Ectodermal cell (in vitro differentiated cells): Measurements from ENCODE around the gene CLIC3.
"Not testable (repeated sequence)": the region's sequence is repeated elsewhere in the genome, so short reads cannot be mapped to it uniquely, and the experiment has no call there.

Experiments used
- H3K27ac ChIP-seq: 2 replicates; pipeline ENCODE4 v1.7.0; 2013; ENCODE audit warnings: mild to moderate bottlenecking, low read depth, low read length; ENCODE audit not compliant: insufficient read depth, poor library complexity, severe bottlenecking
- H3K27me3 ChIP-seq: 2 replicates; pipeline ENCODE4 v1.7.0; 2013; ENCODE audit warnings: mild to moderate bottlenecking, low read length; ENCODE audit not compliant: insufficient read depth, control insufficient read depth, poor library complexity, severe bottlenecking
- H3K36me3 ChIP-seq: one replicate; pipeline ENCODE4 v1.7.0; 2013; ENCODE audit warnings: low read length; ENCODE audit not compliant: control insufficient read depth, insufficient read depth
- H3K4me1 ChIP-seq: one replicate; pipeline ENCODE4 v1.7.0; 2013; ENCODE audit warnings: low read length; ENCODE audit not compliant: control insufficient read depth, insufficient read depth
- H3K4me3 ChIP-seq: 2 replicates; pipeline ENCODE4 v1.7.0; 2013; ENCODE audit warnings: low read depth, low read length, control low read depth; ENCODE audit not compliant: insufficient read depth
- H3K9me3 ChIP-seq: 2 replicates; pipeline ENCODE4 v1.7.0; 2013; ENCODE audit warnings: mild to moderate bottlenecking, low read length, moderate library complexity; ENCODE audit not compliant: control insufficient read depth
- WGBS, 2 experiments: methylation state at CpG; one replicate each; pipeline ENCODE4 v1.1.7; 2013; ENCODE audit warnings: missing lambda C conversion rate in 2 of 2; 5-methylcytosine and 5-hydroxymethylcytosine counted together

Gene CLIC3

GRCh38 chr9:137038916-137039315 is 42.5 kb upstream of the CLIC3 start:
- Histone ChIP-seq H3K4me1 (no peaks in the 10 kb centered on the region), H3K27me3 (peaks cover 8% of the 10 kb centered on the region), H3K27ac (no peak overlapping the region), H3K4me3 (no peak overlapping the region), H3K36me3 (peaks cover 4% of the 10 kb centered on the region), H3K9me3 (no peaks in the 10 kb centered on the region)
- 93% methylated on average over 9 of the region's 9 CpGs for WGBS, 2 experiments

- 93 to 95% methylated on average over 10 of the region's 10 CpGs for WGBS, 2 experiments
- no peak overlapping the region for H3K4me3 ChIP-seq
Measured at GRCh38 chr9:137037483-137037882, 41.1 kb upstream of the CLIC3 start.

GRCh38 chr9:137037035-137037434 is 40.7 kb upstream of the CLIC3 start:
- no peaks in the 10 kb centered on the region for H3K4me1 ChIP-seq
- no peak overlapping the region for H3K4me3 ChIP-seq
- 89 to 96% methylated on average over 13 of the region's 13 CpGs for WGBS, 2 experiments
- no peaks in the 10 kb centered on the region for H3K9me3 ChIP-seq
- no peak overlapping the region for H3K27ac ChIP-seq
- peaks cover 4% of the 10 kb centered on the region for H3K36me3 ChIP-seq
- H3K27me3 ChIP-seq = peaks cover 5% of the 10 kb centered on the region

More at GRCh38 chr9:137037483-137037882, 41.1 kb upstream of the CLIC3 start:
- peaks cover 4% of the 10 kb centered on the region for H3K36me3 ChIP-seq
- no peaks in the 10 kb centered on the region for H3K9me3 ChIP-seq
- H3K27me3 ChIP-seq = peaks cover 5% of the 10 kb centered on the region
- H3K4me1 ChIP-seq = no peaks in the 10 kb centered on the region
- no peak overlapping the region for H3K27ac ChIP-seq

GRCh38 chr9:137035937-137036336 is 39.6 kb upstream of the CLIC3 start:
- H3K4me3 ChIP-seq = no peak overlapping the region
- no peaks in the 10 kb centered on the region for H3K9me3 ChIP-seq
- H3K27me3 ChIP-seq = peaks cover 5% of the 10 kb centered on the region
- 83 to 87% methylated on average over 8 of the region's 8 CpGs for WGBS, 2 experiments
- peaks cover 4% of the 10 kb centered on the region for H3K36me3 ChIP-seq
- H3K27ac ChIP-seq = no peak overlapping the region
- no peaks in the 10 kb centered on the region for H3K4me1 ChIP-seq

GRCh38 chr9:137035507-137035834 is 39.1 kb upstream of the CLIC3 start:
- peaks cover 4% of the 10 kb centered on the region for H3K36me3 ChIP-seq

GRCh38 chr9:137034709-137035506 is 38.5 kb upstream of the CLIC3 start:
- no peaks in the 10 kb centered on the region for H3K9me3 ChIP-seq
- no peaks in the 10 kb centered on the region for H3K4me1 ChIP-seq
- H3K36me3 ChIP-seq = peaks cover 4% of the 10 kb centered on the region
- H3K27me3 ChIP-seq = peaks cover 5% of the 10 kb centered on the region
- 40 to 44% methylated on average over 24 of the region's 24 CpGs for WGBS, 2 experiments
- no peak overlapping the region for H3K27ac ChIP-seq
- H3K4me3 ChIP-seq = no peak overlapping the region

More at GRCh38 chr9:137035507-137035834, 39.1 kb upstream of the CLIC3 start:
- Histone ChIP-seq H3K4me1 (no peaks in the 10 kb centered on the region), H3K27me3 (peaks cover 5% of the 10 kb centered on the region), H3K27ac (no peak overlapping the region), H3K4me3 (no peak overlapping the region), H3K9me3 (no peaks in the 10 kb centered on the region)
- 32 to 36% methylated on average over 9 of the region's 9 CpGs for WGBS, 2 experiments

GRCh38 chr9:137034039-137034708 is 37.8 kb upstream of the CLIC3 start:
- 85 to 86% methylated on average over 13 of the region's 15 CpGs for WGBS, 2 experiments
- Histone ChIP-seq H3K36me3 (peaks cover 2% of the 10 kb centered on the region), H3K4me1 (peaks cover under 1% of the 10 kb centered on the region), H3K4me3 (no peak overlapping the region), H3K9me3 (no peaks in the 10 kb centered on the region), H3K27ac (no peak overlapping the region), H3K27me3 (peaks cover 7% of the 10 kb centered on the region)

GRCh38 chr9:137033481-137033880 is 37.1 kb upstream of the CLIC3 start:
- not testable (repeated sequence) for H3K9me3 ChIP-seq, H3K36me3 ChIP-seq, H3K27ac ChIP-seq, H3K4me3 ChIP-seq, H3K4me1 ChIP-seq
- H3K27me3 ChIP-seq = peaks cover 14% of the 10 kb centered on the region
- WGBS, 2 experiments = 88 to 95% methylated on average over 5 of the region's 5 CpGs

GRCh38 chr9:137032858-137033257 is 36.5 kb upstream of the CLIC3 start:
- peaks cover 16% of the 10 kb centered on the region for H3K27me3 ChIP-seq
- no peaks in the 10 kb centered on the region for H3K9me3 ChIP-seq
- WGBS, 2 experiments = 85 to 89% methylated on average over 10 of the region's 10 CpGs
- no peaks in the 10 kb centered on the region for H3K36me3 ChIP-seq
- H3K4me3 ChIP-seq = no peak overlapping the region
- H3K27ac ChIP-seq = no peak overlapping the region
- H3K4me1 ChIP-seq = peaks cover 7% of the 10 kb centered on the region

- no peaks in the 10 kb centered on the region for H3K36me3 ChIP-seq
- no peaks in the 10 kb centered on the region for H3K9me3 ChIP-seq
- no peak within 1 kb of the TSS for H3K4me3 ChIP-seq
- H3K4me1 ChIP-seq = peaks cover 11% of the 10 kb centered on the region
- H3K27me3 ChIP-seq = peaks cover 23% of the 10 kb centered on the region
- WGBS, 2 experiments = 83 to 85% methylated on average over 16 of the region's 16 CpGs
- no peak within 1 kb of the TSS for H3K27ac ChIP-seq
Measured at GRCh38 chr9:137031904-137032640, 35.7 kb upstream of the CLIC3 start, which contains the start of gene FUT7. TSS of gene FUT7 (minus strand) at chr9:137032088. CDS start at chr9:137031991, 97 bp downstream.
